ENCODE data around the gene CWF19L2. TPM values are rescaled to one million over a fixed set of nuclear protein-coding genes. Genes with fewer than 3 reads are reported as not detected.
"Not testable (repeated sequence)": the region's sequence is repeated elsewhere in the genome, so short reads cannot be mapped to it uniquely, and the experiment has no call there.

The CWF19L2 gene
- total RNA-seq, 5 donors from 2014 or later (not counting 1 experiment from before 2014, with no cell fraction given): 24.9 to 34.3 (median 26.1) TPM

- no peak overlapping the region for H3K27ac ChIP-seq (ENCODE audit: low read length)
- ATAC-seq (replicated peaks in 1 of 4) (no peak), DNase-seq (no peak)
- Mint-ChIP-seq H3K27me3 (no peaks in the 10 kb centered on the region), H3K9me3 (no peaks in the 10 kb centered on the region), H3K27ac (no peak overlapping the region), H3K4me1 (no peaks in the 10 kb centered on the region), H3K4me3 (no peak overlapping the region), H3K36me3 (peaks cover 64% of the 10 kb centered on the region)
- H3K4me3 ChIP-seq (ENCODE audit: control insufficient read depth in 1 of 2, extremely low read depth in 1 of 2, low read length in 1 of 2): no peak overlapping the region
- H3K9me3 ChIP-seq: no peaks in the 10 kb centered on the region
- POLR2A ChIA-PET: no interaction called here
- CTCF ChIA-PET: no interaction called here
- H3K36me3 ChIP-seq (ENCODE audit: control insufficient read depth in 2 of 2, extremely low read depth in 1 of 2, insufficient read depth in 1 of 2, low read length in 1 of 2): peaks cover 0 to 47% of the 10 kb centered on the region in 2 donors
- H3K4me1 ChIP-seq (ENCODE audit: control insufficient read depth in 1 of 2, extremely low read depth in 1 of 2, insufficient read depth in 2 of 2, low read length in 2 of 2): no peaks in the 10 kb centered on the region
- WGBS (ENCODE audit: insufficient coverage): no CpG with 5 or more reads among the region's 1 CpG
- no peaks in the 10 kb centered on the region for H3K27me3 ChIP-seq (replicated peaks in 1 of 2; ENCODE audit: control insufficient read depth in 2 of 2, extremely low read depth in 1 of 2, insufficient read depth in 2 of 2, low read length in 1 of 2)
Observed at GRCh38 chr11:107413352-107413751, 44.3 kb downstream of the CWF19L2 start.

DNA sequence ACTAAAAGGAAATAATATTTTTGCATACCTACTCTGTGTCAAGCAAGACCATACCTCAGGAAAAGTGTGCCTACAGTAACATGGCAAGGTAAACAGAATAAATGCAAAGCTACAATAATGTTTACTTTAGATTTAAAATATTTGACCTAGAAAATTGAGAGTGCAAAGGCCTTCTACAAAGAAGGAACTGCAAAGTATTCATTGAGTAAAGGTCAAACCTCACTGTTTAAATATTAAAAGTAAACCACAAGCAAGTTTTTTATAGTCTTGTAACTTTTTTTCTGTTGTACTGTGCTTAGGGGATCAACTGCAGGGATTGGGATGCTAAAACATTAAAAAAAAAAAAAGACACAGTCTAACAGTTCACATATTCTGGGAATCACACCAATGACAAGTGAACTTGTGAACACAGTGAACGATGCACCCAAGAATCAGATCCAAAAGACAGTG, 48.8 kb downstream of the CWF19L2 start:
- ChIA-PET POLR2A (no interaction called here), CTCF (no interaction called here)
- peaks cover 0 to 31% of the 10 kb centered on the region in 2 donors for H3K36me3 ChIP-seq (ENCODE audit: control insufficient read depth in 2 of 2, extremely low read depth in 1 of 2, insufficient read depth in 1 of 2, low read length in 1 of 2)
- H3K27ac ChIP-seq (ENCODE audit: low read length): no peak overlapping the region
- no peaks in the 10 kb centered on the region for H3K4me1 ChIP-seq (ENCODE audit: control insufficient read depth in 1 of 2, extremely low read depth in 1 of 2, insufficient read depth in 2 of 2, low read length in 2 of 2)
- WGBS (ENCODE audit: insufficient coverage): no CpG with 5 or more reads among the region's 1 CpG
- ATAC-seq (replicated peaks in 1 of 4) (no peak), DNase-seq (no peak)
- peaks cover 0 to 8% (median 2%) of the 10 kb centered on the region in 3 donors for H3K9me3 Mint-ChIP-seq
- no peaks in the 10 kb centered on the region for H3K27me3 ChIP-seq (replicated peaks in 1 of 2; ENCODE audit: control insufficient read depth in 2 of 2, extremely low read depth in 1 of 2, insufficient read depth in 2 of 2, low read length in 1 of 2)
- H3K27ac Mint-ChIP-seq: no peak overlapping the region
- no peak overlapping the region for H3K4me3 ChIP-seq (ENCODE audit: control insufficient read depth in 1 of 2, extremely low read depth in 1 of 2, low read length in 1 of 2)
- no peak overlapping the region for H3K4me3 Mint-ChIP-seq
- no peaks in the 10 kb centered on the region for H3K4me1 Mint-ChIP-seq
- H3K36me3 Mint-ChIP-seq: peaks cover 65% of the 10 kb centered on the region
- no peaks in the 10 kb centered on the region for H3K9me3 ChIP-seq
- no peaks in the 10 kb centered on the region for H3K27me3 Mint-ChIP-seq

- no peaks in the 10 kb centered on the region for H3K9me3 ChIP-seq
- no peaks in the 10 kb centered on the region for H3K4me1 ChIP-seq (ENCODE audit: control insufficient read depth in 1 of 2, extremely low read depth in 1 of 2, insufficient read depth in 2 of 2, low read length in 2 of 2)
- CTCF ChIA-PET: interaction anchor here in 1 of 2 donors (0.7 kb wide), 1 partner anchor 572 kb away, joined by 3 read pairs; no protein-coding TSS in a partner anchor
- Mint-ChIP-seq H3K36me3 (peaks cover 71% of the 10 kb centered on the region), H3K9me3 (peaks cover 3 to 22% (median 6%) of the 10 kb centered on the region in 3 donors), H3K4me3 (no peak overlapping the region), H3K27me3 (no peaks in the 10 kb centered on the region), H3K27ac (no peak overlapping the region), H3K4me1 (peaks cover 0 to 6% (median 4%) of the 10 kb centered on the region in 3 donors)
- no peak for ATAC-seq (replicated peaks in 1 of 4)
- peaks cover 0 to 11% of the 10 kb centered on the region in 2 donors for H3K36me3 ChIP-seq (ENCODE audit: control insufficient read depth in 2 of 2, extremely low read depth in 1 of 2, insufficient read depth in 1 of 2, low read length in 1 of 2)
- no CpG with 5 or more reads among the region's 1 CpG for whole genome bisulfite sequencing (ENCODE audit: insufficient coverage)
- no peak overlapping the region for H3K4me3 ChIP-seq (ENCODE audit: control insufficient read depth in 1 of 2, extremely low read depth in 1 of 2, low read length in 1 of 2)
- no peak for DNase-seq
- POLR2A ChIA-PET: no interaction called here
- H3K27ac ChIP-seq (ENCODE audit: low read length): no peak overlapping the region
- H3K27me3 ChIP-seq (replicated peaks in 1 of 2; ENCODE audit: control insufficient read depth in 2 of 2, extremely low read depth in 1 of 2, insufficient read depth in 2 of 2, low read length in 1 of 2): no peaks in the 10 kb centered on the region
Observed at GRCh38 chr11:107405260-107405659, 52.4 kb downstream of the CWF19L2 start.

GRCh38 chr11:107401131-107401530, 56.5 kb downstream of the CWF19L2 start:
- H3K4me1 Mint-ChIP-seq; H3K27me3 ChIP-seq (replicated peaks in 1 of 2; ENCODE audit: control insufficient read depth in 2 of 2, extremely low read depth in 1 of 2, insufficient read depth in 2 of 2, low read length in 1 of 2); H3K4me1 ChIP-seq (ENCODE audit: control insufficient read depth in 1 of 2, extremely low read depth in 1 of 2, insufficient read depth in 2 of 2, low read length in 2 of 2); H3K4me3 Mint-ChIP-seq; H3K27ac ChIP-seq (ENCODE audit: low read length); H3K4me3 ChIP-seq (ENCODE audit: control insufficient read depth in 1 of 2, extremely low read depth in 1 of 2, low read length in 1 of 2); H3K27me3 Mint-ChIP-seq; ATAC-seq (replicated peaks in 1 of 4); H3K27ac Mint-ChIP-seq; CTCF ChIA-PET; H3K9me3 ChIP-seq; DNase-seq; H3K36me3 ChIP-seq (ENCODE audit: control insufficient read depth in 2 of 2, extremely low read depth in 1 of 2, insufficient read depth in 1 of 2, low read length in 1 of 2); POLR2A ChIA-PET: not testable (repeated sequence)
- peaks cover 3 to 37% (median 10%) of the 10 kb centered on the region in 3 donors for H3K9me3 Mint-ChIP-seq
- peaks cover 85% of the 10 kb centered on the region for H3K36me3 Mint-ChIP-seq
- no CpG with 5 or more reads among the region's 2 CpGs for WGBS (ENCODE audit: insufficient coverage)

DNA sequence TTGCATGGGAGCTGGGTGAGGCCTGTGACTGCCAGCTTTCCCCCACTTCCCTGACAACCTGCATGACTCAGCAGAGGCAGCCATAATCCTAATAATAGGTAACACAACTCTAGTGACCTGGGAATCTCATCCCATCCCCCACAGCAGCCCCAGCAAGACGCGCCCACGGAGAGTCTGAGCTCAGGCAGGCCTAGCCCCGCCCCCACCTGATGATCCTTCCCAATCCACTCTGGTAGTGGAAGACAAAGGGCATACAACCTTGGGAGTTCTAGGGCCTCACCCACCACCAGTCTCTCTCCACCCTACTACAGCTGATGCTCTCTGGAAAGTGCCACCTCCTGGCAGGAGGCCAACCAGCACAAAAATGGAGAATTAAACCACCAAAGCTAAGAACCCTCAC, 60.3 kb downstream of the CWF19L2 start:
- H3K4me1 Mint-ChIP-seq: peaks cover 0 to 6% (median 6%) of the 10 kb centered on the region in 3 donors
- H3K36me3 Mint-ChIP-seq: peaks cover 73% of the 10 kb centered on the region
- peaks cover 0 to 9% of the 10 kb centered on the region in 2 donors for H3K36me3 ChIP-seq (ENCODE audit: control insufficient read depth in 2 of 2, extremely low read depth in 1 of 2, insufficient read depth in 1 of 2, low read length in 1 of 2)
- ChIA-PET POLR2A (no interaction called here), CTCF (no interaction called here)
- H3K27ac Mint-ChIP-seq: no peak overlapping the region
- H3K4me3 ChIP-seq (ENCODE audit: control insufficient read depth in 1 of 2, extremely low read depth in 1 of 2, low read length in 1 of 2): no peak overlapping the region
- H3K9me3 ChIP-seq: no peaks in the 10 kb centered on the region
- no peak for ATAC-seq (replicated peaks in 1 of 4)
- H3K27me3 ChIP-seq (replicated peaks in 1 of 2; ENCODE audit: control insufficient read depth in 2 of 2, extremely low read depth in 1 of 2, insufficient read depth in 2 of 2, low read length in 1 of 2): no peaks in the 10 kb centered on the region
- no peak overlapping the region for H3K4me3 Mint-ChIP-seq
- H3K4me1 ChIP-seq (ENCODE audit: control insufficient read depth in 1 of 2, extremely low read depth in 1 of 2, insufficient read depth in 2 of 2, low read length in 2 of 2): no peaks in the 10 kb centered on the region
- WGBS (ENCODE audit: insufficient coverage): 100% methylated on average over 4 of the region's 4 CpGs
- no peak overlapping the region for H3K27ac ChIP-seq (ENCODE audit: low read length)
- no peak for DNase-seq
- H3K9me3 Mint-ChIP-seq: peaks cover 3 to 20% (median 4%) of the 10 kb centered on the region in 3 donors
- H3K27me3 Mint-ChIP-seq: no peaks in the 10 kb centered on the region

- POLR2A ChIA-PET: no interaction called here
Observed at GRCh38 chr11:107392611-107393010, 65.0 kb downstream of the CWF19L2 start.

GRCh38 chr11:107390701-107391100, 66.9 kb downstream of the CWF19L2 start:
- H3K4me1 ChIP-seq (ENCODE audit: control insufficient read depth in 1 of 2, extremely low read depth in 1 of 2, insufficient read depth in 2 of 2, low read length in 2 of 2); POLR2A ChIA-PET; H3K27me3 Mint-ChIP-seq; H3K4me3 ChIP-seq (ENCODE audit: control insufficient read depth in 1 of 2, extremely low read depth in 1 of 2, low read length in 1 of 2); DNase-seq; ATAC-seq (replicated peaks in 1 of 4); H3K27ac ChIP-seq (ENCODE audit: low read length); H3K9me3 Mint-ChIP-seq; H3K27ac Mint-ChIP-seq; CTCF ChIA-PET; H3K27me3 ChIP-seq (replicated peaks in 1 of 2; ENCODE audit: control insufficient read depth in 2 of 2, extremely low read depth in 1 of 2, insufficient read depth in 2 of 2, low read length in 1 of 2); H3K9me3 ChIP-seq; H3K4me3 Mint-ChIP-seq: not testable (repeated sequence)
- peaks cover 66% of the 10 kb centered on the region for H3K36me3 Mint-ChIP-seq
- 92% methylated on average over 4 of the region's 4 CpGs for WGBS (ENCODE audit: insufficient coverage)
- peaks cover 19 to 22% (median 19%) of the 10 kb centered on the region in 3 donors for H3K4me1 Mint-ChIP-seq
- H3K36me3 ChIP-seq (ENCODE audit: control insufficient read depth in 2 of 2, extremely low read depth in 1 of 2, insufficient read depth in 1 of 2, low read length in 1 of 2): peaks cover 0 to 40% of the 10 kb centered on the region in 2 donors

More at GRCh38 chr11:107392611-107393010, 65.0 kb downstream of the CWF19L2 start:
- Mint-ChIP-seq H3K9me3 (no peaks in the 10 kb centered on the region), H3K4me1 (peaks cover 3 to 5% (median 4%) of the 10 kb centered on the region in 3 donors), H3K27me3 (no peaks in the 10 kb centered on the region), H3K36me3 (peaks cover 70% of the 10 kb centered on the region), H3K4me3 (no peak overlapping the region), H3K27ac (no peak overlapping the region)
- H3K4me1 ChIP-seq (ENCODE audit: control insufficient read depth in 1 of 2, extremely low read depth in 1 of 2, insufficient read depth in 2 of 2, low read length in 2 of 2): no peaks in the 10 kb centered on the region
- H3K27me3 ChIP-seq (replicated peaks in 1 of 2; ENCODE audit: control insufficient read depth in 2 of 2, extremely low read depth in 1 of 2, insufficient read depth in 2 of 2, low read length in 1 of 2): no peaks in the 10 kb centered on the region
- H3K4me3 ChIP-seq (ENCODE audit: control insufficient read depth in 1 of 2, extremely low read depth in 1 of 2, low read length in 1 of 2): no peak overlapping the region
- DNase-seq: no peak
- WGBS (ENCODE audit: insufficient coverage): no CpG with 5 or more reads among the region's 3 CpGs
- no peaks in the 10 kb centered on the region for H3K9me3 ChIP-seq
- peaks cover 0 to 40% of the 10 kb centered on the region in 2 donors for H3K36me3 ChIP-seq (ENCODE audit: control insufficient read depth in 2 of 2, extremely low read depth in 1 of 2, insufficient read depth in 1 of 2, low read length in 1 of 2)
- CTCF ChIA-PET: no interaction called here
- no peak overlapping the region for H3K27ac ChIP-seq (ENCODE audit: low read length)
- ATAC-seq (replicated peaks in 1 of 4): no peak
